CD4-positive, alpha-beta T cell (primary cell): ENCODE measurements around the gene TLCD2. TPM values are rescaled to one million over a fixed set of nuclear protein-coding genes. Genes with fewer than 3 reads are reported as not detected.
A peak's percentile ranks its signal among the peaks of the same experiment; 100 is the strongest.

Experiments
- ATAC-seq: fragments of 200-7000 bp; cut with Tn5 transposase; one replicate; pipeline ENCODE4 v1.10.0; 2022; ENCODE audit warnings: mild to moderate bottlenecking; ENCODE audit not compliant: poor library complexity
- CTCF ChIA-PET: fragments of 350-600 bp; sonication (Branson Sonifier 250); formaldehyde crosslinking; loops from one replicate; lab custom pipeline; 2021; ENCODE audit warnings: antibody characterized with exemption, inconsistent platforms; lab: Charles Lee
- POLR2A ChIA-PET: fragments of 350-600 bp; sonication (Branson Sonifier 250); formaldehyde crosslinking; loops from one replicate; lab custom pipeline; 2021; ENCODE audit warnings: antibody characterized with exemption, inconsistent platforms; lab: Charles Lee
- DNase-seq, 14 experiments: peaks; one replicate each; pipeline ENCODE4 v3.0.0-alpha.2; 2013 to 2020; ENCODE audit warnings: mixed read lengths in 2 of 14
- H3K27ac ChIP-seq, 2 donors: one replicate each; pipeline versions ENCODE4 v1.5.1 to v1.7.0; 2013; ENCODE audit warnings: low read length in 2 of 2, low read depth in 1 of 2, mild to moderate bottlenecking in 1 of 2
- H3K27me3 ChIP-seq, 2 experiments: 1 replicate in 1 of 2; 2 replicates in 1 of 2; pipeline versions ENCODE4 v1.6.1 to v1.7.0; 2013; ENCODE audit warnings: low read length in 2 of 2, control low read depth in 1 of 2, mild to moderate bottlenecking in 1 of 2, moderate library complexity in 1 of 2; ENCODE audit not compliant: insufficient read depth in 2 of 2, control insufficient read depth in 1 of 2
- H3K36me3 ChIP-seq: one replicate; pipeline ENCODE4 v1.6.1; 2013; ENCODE audit warnings: low read length, control low read depth; ENCODE audit not compliant: insufficient read depth
- H3K4me1 ChIP-seq: one replicate; pipeline ENCODE4 v1.6.1; 2013; ENCODE audit warnings: low read length, control low read depth; ENCODE audit not compliant: insufficient read depth
- H3K4me3 ChIP-seq: one replicate; pipeline ENCODE4 v1.5.1; 2013; ENCODE audit warnings: mild to moderate bottlenecking, low read length, moderate library complexity
- H3K9me3 ChIP-seq, 2 experiments: 1 replicate in 1 of 2; 2 replicates in 1 of 2; pipeline versions ENCODE4 v1.6.1 to v1.7.0; 2013; ENCODE audit warnings: low read length in 2 of 2, mild to moderate bottlenecking in 2 of 2, control low read depth in 1 of 2, moderate library complexity in 1 of 2; ENCODE audit not compliant: control insufficient read depth in 1 of 2, insufficient read depth in 1 of 2
- H3K27ac Mint-ChIP-seq: one replicate; pipeline ENCODE4 v1.8.0; 2020; ENCODE audit warnings: mixed read lengths
- H3K27me3 Mint-ChIP-seq: one replicate; pipeline ENCODE4 v1.8.0; 2021; ENCODE audit warnings: mixed read lengths
- H3K36me3 Mint-ChIP-seq: one replicate; pipeline ENCODE4 v1.8.0; 2021; ENCODE audit warnings: low read depth, mixed read lengths
- H3K4me1 Mint-ChIP-seq: one replicate; pipeline ENCODE4 v1.8.0; 2021; ENCODE audit warnings: low read depth, mixed read lengths
- H3K4me3 Mint-ChIP-seq: one replicate; pipeline ENCODE4 v1.8.0; 2020; ENCODE audit warnings: mild to moderate bottlenecking, mixed read lengths
- H3K9me3 Mint-ChIP-seq: one replicate; pipeline ENCODE4 v1.8.0; 2020; ENCODE audit warnings: mixed read lengths
- intact Hi-C, 2 experiments: fragments of 100-400 bp; cut with DNase I in 1 of 2; cut with micrococcal nuclease in 1 of 2; formaldehyde crosslinking; loops; one replicate each; pipeline versions ENCODE4 v1.15.1 to v1.9.0; 2023 to 2025; cut with DNase I, micrococcal nuclease
- total RNA-seq, 174 experiments: library from RNA in 2 of 174; stranded (reverse) in 2 of 174; gene quantifications; one replicate each; pipeline ENCODE4 v1.2.3 and lab custom pipeline; 2021 to 2026
- TF ChIP-seq, protein P1 (sequence below): fragments of 200-600 bp; IDR thresholded peaks from one replicate; pipeline ENCODE4 v1.8.0; 2022; ENCODE audit warnings: antibody characterized with exemption, mild to moderate bottlenecking

The TLCD2 gene
- total RNA-seq, 2 experiments from 2014 or later: 0.19 to 0.34 TPM

DNA sequence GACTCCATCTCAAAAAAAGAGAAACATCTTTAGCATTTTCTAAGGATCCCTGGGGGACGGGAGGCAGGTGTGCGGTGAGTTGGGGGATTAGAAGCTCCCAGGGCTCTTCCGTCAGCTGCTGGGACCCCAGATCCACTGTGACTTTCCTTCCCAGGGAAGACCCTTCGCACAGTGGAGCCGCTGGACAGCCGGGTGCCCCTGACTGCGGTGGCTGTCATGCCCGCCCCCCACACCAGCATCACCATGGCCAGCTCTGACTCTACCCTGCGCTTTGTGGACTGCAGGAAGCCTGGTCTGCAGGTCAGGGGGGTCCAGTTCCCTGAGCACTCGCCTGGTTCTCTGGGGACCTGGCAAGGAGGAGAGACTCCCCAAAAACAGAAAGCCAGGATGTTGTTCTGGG is 25.2 kb upstream of the TLCD2 start:
- H3K4me1 ChIP-seq: peaks cover 19% of the 10 kb centered on the region
- H3K9me3 Mint-ChIP-seq: no peaks in the 10 kb centered on the region
- peaks cover 29% of the 10 kb centered on the region for H3K36me3 Mint-ChIP-seq
- no peak overlapping the region for H3K27ac ChIP-seq
- intact Hi-C loops: no loop called here
- no peak overlapping the region for H3K4me3 Mint-ChIP-seq
- no peak overlapping the region for H3K27ac Mint-ChIP-seq
- H3K27me3 ChIP-seq: no peaks in the 10 kb centered on the region
- CTCF ChIA-PET: no interaction called here
- H3K27me3 Mint-ChIP-seq: no peaks in the 10 kb centered on the region
- H3K4me1 Mint-ChIP-seq: peaks cover 13% of the 10 kb centered on the region
- TF ChIP-seq, protein P1, sequence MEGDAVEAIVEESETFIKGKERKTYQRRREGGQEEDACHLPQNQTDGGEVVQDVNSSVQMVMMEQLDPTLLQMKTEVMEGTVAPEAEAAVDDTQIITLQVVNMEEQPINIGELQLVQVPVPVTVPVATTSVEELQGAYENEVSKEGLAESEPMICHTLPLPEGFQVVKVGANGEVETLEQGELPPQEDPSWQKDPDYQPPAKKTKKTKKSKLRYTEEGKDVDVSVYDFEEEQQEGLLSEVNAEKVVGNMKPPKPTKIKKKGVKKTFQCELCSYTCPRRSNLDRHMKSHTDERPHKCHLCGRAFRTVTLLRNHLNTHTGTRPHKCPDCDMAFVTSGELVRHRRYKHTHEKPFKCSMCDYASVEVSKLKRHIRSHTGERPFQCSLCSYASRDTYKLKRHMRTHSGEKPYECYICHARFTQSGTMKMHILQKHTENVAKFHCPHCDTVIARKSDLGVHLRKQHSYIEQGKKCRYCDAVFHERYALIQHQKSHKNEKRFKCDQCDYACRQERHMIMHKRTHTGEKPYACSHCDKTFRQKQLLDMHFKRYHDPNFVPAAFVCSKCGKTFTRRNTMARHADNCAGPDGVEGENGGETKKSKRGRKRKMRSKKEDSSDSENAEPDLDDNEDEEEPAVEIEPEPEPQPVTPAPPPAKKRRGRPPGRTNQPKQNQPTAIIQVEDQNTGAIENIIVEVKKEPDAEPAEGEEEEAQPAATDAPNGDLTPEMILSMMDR: no peak
- H3K9me3 ChIP-seq: no peaks in the 10 kb centered on the region
- POLR2A ChIA-PET: no interaction called here
- peaks cover 61% of the 10 kb centered on the region for H3K36me3 ChIP-seq
- no peak for DNase-seq
- no peak overlapping the region for H3K4me3 ChIP-seq
- no peak for ATAC-seq

DNA sequence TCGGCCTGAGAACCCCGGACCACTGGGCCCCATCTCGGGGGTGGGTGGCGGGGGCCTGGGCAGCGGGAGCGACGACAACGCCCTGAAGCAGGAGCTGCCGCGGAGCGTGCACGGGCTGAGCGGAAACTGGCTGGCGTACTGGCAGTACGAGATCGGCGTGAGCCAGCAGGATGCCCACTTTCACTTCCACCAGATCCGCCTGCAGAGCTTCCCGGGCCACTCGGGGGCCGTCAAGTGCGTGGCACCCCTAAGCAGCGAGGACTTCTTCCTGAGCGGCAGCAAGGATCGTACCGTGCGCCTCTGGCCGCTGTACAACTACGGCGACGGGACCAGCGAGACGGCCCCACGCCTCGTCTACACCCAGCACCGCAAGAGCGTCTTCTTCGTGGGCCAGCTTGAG is 23.6 kb upstream of the TLCD2 start:
- H3K27me3 ChIP-seq: no peaks in the 10 kb centered on the region
- peaks cover 21% of the 10 kb centered on the region for H3K4me1 Mint-ChIP-seq
- TF ChIP-seq, protein P1: no peak
- H3K27ac ChIP-seq: no peak overlapping the region
- peaks cover 42% of the 10 kb centered on the region for H3K36me3 Mint-ChIP-seq
- DNase-seq (peak in 1 of 14 experiments; percentile 15), ATAC-seq (no peak)
- H3K4me3 ChIP-seq: no peak overlapping the region
- no peaks in the 10 kb centered on the region for H3K27me3 Mint-ChIP-seq
- H3K36me3 ChIP-seq: peaks cover 68% of the 10 kb centered on the region
- H3K9me3 ChIP-seq: no peaks in the 10 kb centered on the region
- POLR2A ChIA-PET: no interaction called here
- no peaks in the 10 kb centered on the region for H3K9me3 Mint-ChIP-seq
- H3K27ac Mint-ChIP-seq: no peak overlapping the region
- no peak overlapping the region for H3K4me3 Mint-ChIP-seq
- peaks cover 32% of the 10 kb centered on the region for H3K4me1 ChIP-seq
- CTCF ChIA-PET: no interaction called here
- intact Hi-C loops: no loop called here

DNA sequence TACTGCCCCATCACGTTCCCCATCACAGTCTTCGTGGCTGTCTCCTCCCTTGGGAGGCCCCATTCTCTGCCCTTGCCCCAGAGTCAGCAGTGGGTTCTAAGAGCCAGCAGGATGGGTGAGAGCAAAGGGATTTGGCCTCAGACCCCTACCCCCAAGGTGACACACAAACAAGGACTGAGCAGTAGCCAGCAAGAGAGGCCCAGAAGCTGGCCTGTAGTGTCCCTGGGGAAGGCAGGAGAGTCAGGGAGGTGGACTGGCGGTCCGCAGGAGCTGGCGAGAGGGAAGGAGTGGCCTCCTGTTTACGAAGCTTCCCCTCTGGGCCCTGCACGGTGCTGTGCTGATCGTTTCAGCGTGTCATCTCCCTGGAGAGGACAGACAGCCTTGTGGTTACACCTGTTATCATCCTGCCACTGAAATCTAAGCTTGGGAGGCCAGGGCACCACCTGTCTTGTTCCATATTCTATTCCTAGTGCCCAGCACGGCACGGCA is 22.7 kb upstream of the TLCD2 start:
- H3K9me3 ChIP-seq: no peaks in the 10 kb centered on the region
- ATAC-seq (no peak), DNase-seq (no peak)
- intact Hi-C loops: no loop called here
- H3K4me3 Mint-ChIP-seq: no peak overlapping the region
- TF ChIP-seq, protein P1: no peak
- H3K27ac Mint-ChIP-seq: no peak overlapping the region
- POLR2A ChIA-PET: no interaction called here
- no peaks in the 10 kb centered on the region for H3K9me3 Mint-ChIP-seq
- no peak overlapping the region for H3K27ac ChIP-seq
- peaks cover 74% of the 10 kb centered on the region for H3K36me3 ChIP-seq
- H3K4me3 ChIP-seq: no peak overlapping the region
- peaks cover 38% of the 10 kb centered on the region for H3K4me1 ChIP-seq
- H3K27me3 Mint-ChIP-seq: no peaks in the 10 kb centered on the region
- H3K4me1 Mint-ChIP-seq: peaks cover 21% of the 10 kb centered on the region
- H3K36me3 Mint-ChIP-seq: peaks cover 48% of the 10 kb centered on the region
- CTCF ChIA-PET: no interaction called here
- H3K27me3 ChIP-seq: no peaks in the 10 kb centered on the region
